ENCODE results near the gene PNMA8A. TPM values are rescaled to one million over a fixed set of nuclear protein-coding genes. Genes with fewer than 3 reads are reported as not detected.

The PNMA8A gene
- total RNA-seq, 1 donor from 2014 or later, result 10.4 TPM

- DNase-seq (ENCODE audit: low spot score), result peak; percentile 70
Observed at GRCh38 chr19:46428239-46429135, 42.9 kb downstream of the PNMA8A start, which contains the start of gene PNMA8C. TSS of gene PNMA8C (minus strand) at chr19:46428936. CDS start at chr19:46428359, 577 bp downstream.

- no peak for DNase-seq (ENCODE audit: low spot score)
Observed at GRCh38 chr19:46427518-46428045, 43.8 kb downstream of the PNMA8A start.

- peak; percentile 90 for DNase-seq (ENCODE audit: low spot score)
Observed at GRCh38 chr19:46426506-46427162, 44.7 kb downstream of the PNMA8A start.

GRCh38 chr19:46426035-46426505 lies 45.3 kb downstream of the PNMA8A start:
- DNase-seq (ENCODE audit: low spot score), result peak; percentile 66

- DNase-seq (ENCODE audit: low spot score), result peak; percentile 50
Observed at GRCh38 chr19:46423188-46423587, 48.2 kb downstream of the PNMA8A start.

- DNase-seq (ENCODE audit: low spot score), result no peak
Observed at GRCh38 chr19:46422344-46422743, 49.0 kb downstream of the PNMA8A start.

- no peak for DNase-seq (ENCODE audit: low spot score)
Observed at GRCh38 chr19:46420056-46420455, 51.3 kb downstream of the PNMA8A start.

Other genes with a start within 250 kb of the PNMA8A start
- not detected for gene IGFL1, start 241.8 kb downstream of the PNMA8A start, total RNA-seq (ENCODE audit: insufficient read depth, low replicate concordance)
- gene HIF3A, start 174.5 kb downstream of the PNMA8A start, total RNA-seq (ENCODE audit: insufficient read depth, low replicate concordance), result 66.4 TPM
- 33.9 TPM for gene PPP5C, start 124.5 kb downstream of the PNMA8A start, total RNA-seq (ENCODE audit: insufficient read depth, low replicate concordance)
- 61.2 TPM for gene CCDC8, start 58.0 kb downstream of the PNMA8A start, total RNA-seq (ENCODE audit: insufficient read depth, low replicate concordance)
- gene PNMA8C, start 42.6 kb downstream of the PNMA8A start, total RNA-seq (ENCODE audit: insufficient read depth, low replicate concordance), result not detected
- gene PNMA8B, start 24.3 kb upstream of the PNMA8A start, total RNA-seq (ENCODE audit: insufficient read depth, low replicate concordance), result 3.1 TPM
- 82.8 TPM for gene CALM3, start 129.8 kb upstream of the PNMA8A start, total RNA-seq (ENCODE audit: insufficient read depth, low replicate concordance)
- gene PTGIR, start 153.5 kb upstream of the PNMA8A start, total RNA-seq (ENCODE audit: insufficient read depth, low replicate concordance), result 22.6 TPM
- gene GNG8, start 164.6 kb upstream of the PNMA8A start, total RNA-seq (ENCODE audit: insufficient read depth, low replicate concordance), result not detected
- 26.7 TPM for gene DACT3, start 189.6 kb upstream of the PNMA8A start, total RNA-seq (ENCODE audit: insufficient read depth, low replicate concordance)
- 9.6 TPM for gene PRKD2, start 245.6 kb upstream of the PNMA8A start, total RNA-seq (ENCODE audit: insufficient read depth, low replicate concordance)